MM.1S (cell line): ENCODE data around the gene CEP350.

Experiments
- EZH2phosphoT487 ChIP-seq: fragments of 300-600 bp; sonication (generic); IDR thresholded peaks from 2 replicates; pipeline ENCODE4 v1.6.1; 2018; ENCODE audit warnings: antibody characterized with exemption, low read length
- TF ChIP-seq, protein P1 (sequence below): fragments of 300-600 bp; sonication (generic); IDR thresholded peaks from 2 replicates; pipeline ENCODE4 v1.5.1; 2016; ENCODE audit warnings: antibody characterized with exemption, low read length, mixed read lengths

GRCh38 chr1:179951383-179952144, 3.0 kb upstream of the CEP350 start:
- TF ChIP-seq, protein P1, sequence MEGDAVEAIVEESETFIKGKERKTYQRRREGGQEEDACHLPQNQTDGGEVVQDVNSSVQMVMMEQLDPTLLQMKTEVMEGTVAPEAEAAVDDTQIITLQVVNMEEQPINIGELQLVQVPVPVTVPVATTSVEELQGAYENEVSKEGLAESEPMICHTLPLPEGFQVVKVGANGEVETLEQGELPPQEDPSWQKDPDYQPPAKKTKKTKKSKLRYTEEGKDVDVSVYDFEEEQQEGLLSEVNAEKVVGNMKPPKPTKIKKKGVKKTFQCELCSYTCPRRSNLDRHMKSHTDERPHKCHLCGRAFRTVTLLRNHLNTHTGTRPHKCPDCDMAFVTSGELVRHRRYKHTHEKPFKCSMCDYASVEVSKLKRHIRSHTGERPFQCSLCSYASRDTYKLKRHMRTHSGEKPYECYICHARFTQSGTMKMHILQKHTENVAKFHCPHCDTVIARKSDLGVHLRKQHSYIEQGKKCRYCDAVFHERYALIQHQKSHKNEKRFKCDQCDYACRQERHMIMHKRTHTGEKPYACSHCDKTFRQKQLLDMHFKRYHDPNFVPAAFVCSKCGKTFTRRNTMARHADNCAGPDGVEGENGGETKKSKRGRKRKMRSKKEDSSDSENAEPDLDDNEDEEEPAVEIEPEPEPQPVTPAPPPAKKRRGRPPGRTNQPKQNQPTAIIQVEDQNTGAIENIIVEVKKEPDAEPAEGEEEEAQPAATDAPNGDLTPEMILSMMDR: no peak
- no peak for TF ChIP-seq EZH2phosphoT487
